Bronchial epithelial cell (primary cell): ENCODE data around the gene JAM3. TPM values are rescaled to one million over a fixed set of nuclear protein-coding genes. Genes with fewer than 3 reads are reported as not detected.

ENCODE experiments used
- DNase-seq: peaks from one replicate; pipeline ENCODE4 v3.0.0-alpha.2; 2010; ENCODE audit warnings: low read depth
- FAIRE-seq: peaks from 2 replicates; lab custom pipeline; 2011; peaks lifted over from hg19 to GRCh38; lab: Jason Lieb, UNC
- H3K27me3 ChIP-seq: 2 replicates; pipeline ENCODE4 v1.5.1; 2011; ENCODE audit warnings: low read length; ENCODE audit not compliant: control insufficient read depth, insufficient read depth
- H3K36me3 ChIP-seq: 2 replicates; pipeline ENCODE4 v1.5.1; 2011; ENCODE audit warnings: low read length; ENCODE audit not compliant: control insufficient read depth, insufficient read depth
- H3K4me3 ChIP-seq: 2 replicates; pipeline ENCODE4 v1.5.1; 2011; ENCODE audit warnings: mild to moderate bottlenecking, low read depth, low read length, control low read depth
- total RNA-seq: library from RNA; depleted of rRNA; stranded (reverse); fragments of >200 nt; gene quantifications from 2 replicates; pipeline ENCODE4 v1.2.1, GENCODE V29; 2014
- TF ChIP-seq, protein P1 (sequence below): IDR thresholded peaks from 2 replicates; pipeline ENCODE4 v1.5.1; 2011; ENCODE audit warnings: mild to moderate bottlenecking, moderate library complexity, low read length, control low read depth, inconsistent platforms; ENCODE audit not compliant: insufficient read depth, severe bottlenecking

Gene JAM3
- 0.26 and 1.6 TPM in 2 replicates for total RNA-seq

GRCh38 chr11:134068829-134069425 is at the start of gene JAM3:
JAM3 (plus strand) TSS chr11:134069072; CDS start chr11:134069084, 12 bp downstream.
- no peaks in the 10 kb centered on the region for H3K36me3 ChIP-seq
- DNase-seq, result peak; percentile 36
- H3K4me3 ChIP-seq, result peak within 1 kb of the TSS; percentile 23
- TF ChIP-seq, protein P1, sequence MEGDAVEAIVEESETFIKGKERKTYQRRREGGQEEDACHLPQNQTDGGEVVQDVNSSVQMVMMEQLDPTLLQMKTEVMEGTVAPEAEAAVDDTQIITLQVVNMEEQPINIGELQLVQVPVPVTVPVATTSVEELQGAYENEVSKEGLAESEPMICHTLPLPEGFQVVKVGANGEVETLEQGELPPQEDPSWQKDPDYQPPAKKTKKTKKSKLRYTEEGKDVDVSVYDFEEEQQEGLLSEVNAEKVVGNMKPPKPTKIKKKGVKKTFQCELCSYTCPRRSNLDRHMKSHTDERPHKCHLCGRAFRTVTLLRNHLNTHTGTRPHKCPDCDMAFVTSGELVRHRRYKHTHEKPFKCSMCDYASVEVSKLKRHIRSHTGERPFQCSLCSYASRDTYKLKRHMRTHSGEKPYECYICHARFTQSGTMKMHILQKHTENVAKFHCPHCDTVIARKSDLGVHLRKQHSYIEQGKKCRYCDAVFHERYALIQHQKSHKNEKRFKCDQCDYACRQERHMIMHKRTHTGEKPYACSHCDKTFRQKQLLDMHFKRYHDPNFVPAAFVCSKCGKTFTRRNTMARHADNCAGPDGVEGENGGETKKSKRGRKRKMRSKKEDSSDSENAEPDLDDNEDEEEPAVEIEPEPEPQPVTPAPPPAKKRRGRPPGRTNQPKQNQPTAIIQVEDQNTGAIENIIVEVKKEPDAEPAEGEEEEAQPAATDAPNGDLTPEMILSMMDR, result no peak
- no peak for FAIRE-seq
- H3K27me3 ChIP-seq, result peaks cover 15% of the 10 kb centered on the region

DNA sequence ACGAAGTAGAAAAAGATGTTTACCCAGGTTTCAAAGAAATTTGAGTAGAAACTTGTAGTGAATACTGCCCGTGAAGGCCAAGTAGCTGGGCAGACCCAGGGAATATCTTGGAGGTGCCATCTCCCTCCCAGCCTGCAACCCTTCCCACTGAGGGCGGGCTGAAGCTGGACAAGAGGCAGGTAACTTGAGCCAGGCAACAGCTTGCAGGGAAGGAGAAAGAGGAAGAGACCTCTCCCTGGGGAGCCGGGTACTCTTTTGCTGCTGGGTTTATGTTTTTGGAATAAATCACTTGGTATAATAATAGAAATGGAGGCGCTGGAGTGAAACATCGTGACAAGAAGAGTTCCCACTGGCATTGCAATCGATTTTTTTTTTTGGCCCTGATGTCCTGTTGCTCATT is 49.4 kb upstream of the JAM3 start:
- TF ChIP-seq, protein P1, result no peak
- DNase-seq, result no peak
- Histone ChIP-seq H3K4me3 (no peak overlapping the region), H3K27me3 (no peaks in the 10 kb centered on the region), H3K36me3 (no peaks in the 10 kb centered on the region)
- no peak for FAIRE-seq

DNA sequence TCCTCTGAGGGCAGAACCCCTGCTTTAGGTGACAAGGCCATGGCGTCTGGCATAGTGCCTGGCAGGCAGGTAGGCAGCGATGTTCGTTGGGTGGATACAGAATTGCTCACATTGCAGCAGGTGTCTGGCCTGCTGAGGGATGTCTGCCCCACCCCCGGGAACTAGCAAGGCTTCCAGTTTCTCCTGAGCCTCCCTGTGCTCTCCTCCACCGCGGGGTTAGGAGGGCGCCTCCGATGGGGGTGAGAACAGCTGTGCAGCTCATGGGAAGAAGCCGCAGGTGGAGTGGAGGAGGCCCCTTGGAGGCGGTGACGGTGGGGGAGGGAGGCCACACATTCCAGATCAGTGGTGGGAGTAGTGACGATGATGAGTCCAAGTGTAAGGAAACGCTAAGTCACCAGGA is 48.3 kb upstream of the JAM3 start:
- no peak for DNase-seq
- H3K36me3 ChIP-seq, result no peaks in the 10 kb centered on the region
- no peak overlapping the region for H3K4me3 ChIP-seq
- no peak for FAIRE-seq
- no peaks in the 10 kb centered on the region for H3K27me3 ChIP-seq
- TF ChIP-seq, protein P1, result no peak

- H3K36me3 ChIP-seq, result no peaks in the 10 kb centered on the region
- H3K4me3 ChIP-seq, result no peak overlapping the region
- H3K27me3 ChIP-seq, result no peaks in the 10 kb centered on the region
- TF ChIP-seq, protein P1, result no peak
- DNase-seq (no peak), FAIRE-seq (no peak)
These were observed 47.5 kb upstream of the JAM3 start for GRCh38 chr11:134021326-134021725.

DNA sequence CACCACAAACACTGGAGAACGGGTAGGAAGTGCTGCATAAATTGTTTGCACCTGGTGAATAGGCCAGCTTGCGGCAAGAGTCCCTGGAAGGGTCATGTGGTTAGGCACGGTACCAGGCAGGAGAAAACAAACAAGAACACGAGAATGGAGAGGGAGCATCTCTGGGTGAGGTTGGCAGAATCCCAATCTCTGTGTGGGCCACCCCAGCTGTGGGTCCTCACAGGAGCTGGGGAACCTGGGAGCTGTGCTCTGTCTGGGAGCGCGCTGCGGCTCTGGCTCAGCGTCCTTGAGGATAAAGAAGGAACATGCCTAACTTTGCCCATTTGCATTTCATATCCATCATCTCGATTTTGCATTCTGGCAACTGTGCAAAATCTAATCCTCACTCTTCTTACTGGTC is 46.1 kb upstream of the JAM3 start:
- no peaks in the 10 kb centered on the region for H3K27me3 ChIP-seq
- TF ChIP-seq, protein P1, result no peak
- H3K36me3 ChIP-seq, result no peaks in the 10 kb centered on the region
- H3K4me3 ChIP-seq, result no peak overlapping the region
- FAIRE-seq (no peak), DNase-seq (no peak)
